CD14-positive monocyte (primary cell): ENCODE measurements around the gene CERKL. TPM values are rescaled to one million over a fixed set of nuclear protein-coding genes. Genes with fewer than 3 reads are reported as not detected.

ENCODE experiments used
- DNase-seq, 3 donors: peaks; one replicate each; pipeline ENCODE4 v3.0.0-alpha.2; 2011 to 2022
- H2AFZ ChIP-seq: 2 replicates; pipeline ENCODE4 v1.6.0; 2012; ENCODE audit warnings: mild to moderate bottlenecking, low read depth, low read length, inconsistent platforms; ENCODE audit not compliant: insufficient read depth, poor library complexity, severe bottlenecking
- H3K27ac ChIP-seq, 2 donors: 1 replicate in 1 of 2; 2 replicates in 1 of 2; pipeline ENCODE4 v1.5.1; 2012 to 2013; ENCODE audit warnings: low read length in 2 of 2, control low read depth in 1 of 2, inconsistent platforms in 1 of 2, low read depth in 1 of 2, mild to moderate bottlenecking in 1 of 2
- H3K27me3 ChIP-seq, 2 donors: one replicate each; pipeline versions ENCODE4 v1.6.0 to v1.6.1; 2011 to 2013; ENCODE audit warnings: low read length in 2 of 2; ENCODE audit not compliant: control insufficient read depth in 2 of 2, insufficient read depth in 2 of 2
- H3K36me3 ChIP-seq, 2 donors: replicated peaks in 1 of 2; 1 replicate in 1 of 2; 2 replicates in 1 of 2; pipeline versions ENCODE4 v1.5.1 to v1.6.1; 2012 to 2013; ENCODE audit warnings: low read length in 2 of 2, control low read depth in 1 of 2, inconsistent platforms in 1 of 2, mild to moderate bottlenecking in 1 of 2; ENCODE audit not compliant: insufficient read depth in 2 of 2, control insufficient read depth in 1 of 2
- H3K4me1 ChIP-seq, 2 donors: 1 replicate in 1 of 2; 2 replicates in 1 of 2; pipeline versions ENCODE4 v1.5.1 to v1.6.1; 2012 to 2013; ENCODE audit warnings: low read length in 2 of 2, control low read depth in 1 of 2, inconsistent platforms in 1 of 2, mild to moderate bottlenecking in 1 of 2, moderate library complexity in 1 of 2; ENCODE audit not compliant: insufficient read depth in 2 of 2, control insufficient read depth in 1 of 2
- H3K4me2 ChIP-seq: replicated peaks from 2 replicates; pipeline ENCODE3; 2012; ENCODE audit warnings: low read length, moderate library complexity, mild to moderate bottlenecking; ENCODE audit not compliant: poor library complexity, severe bottlenecking; ENCODE audit errors: extremely low read depth
- H3K4me3 ChIP-seq, 3 experiments: fragments of 200-600 bp in 1 of 3; sonication (generic) in 1 of 3; replicated peaks in 1 of 3; 1 replicate in 2 of 3; 2 replicates in 1 of 3; pipeline ENCODE4 v1.5.1; 2011 to 2013; ENCODE audit warnings: low read length in 3 of 3, mild to moderate bottlenecking in 3 of 3, control low read depth in 2 of 3, low read depth in 2 of 3, inconsistent platforms in 1 of 3, moderate library complexity in 1 of 3
- H3K79me2 ChIP-seq: 2 replicates; pipeline ENCODE4 v1.6.0; 2012; ENCODE audit warnings: mild to moderate bottlenecking, control low read depth, inconsistent platforms, low read length, moderate library complexity; ENCODE audit not compliant: insufficient read depth
- H3K9ac ChIP-seq: 2 replicates; pipeline ENCODE4 v1.6.0; 2017; ENCODE audit warnings: low read length, mild to moderate bottlenecking; ENCODE audit not compliant: insufficient read depth, poor library complexity, severe bottlenecking
- H3K9me3 ChIP-seq, 2 donors: replicated peaks in 1 of 2; 1 replicate in 1 of 2; 2 replicates in 1 of 2; pipeline versions ENCODE4 v1.5.1 to v1.6.1; 2012 to 2013; ENCODE audit warnings: low read length in 2 of 2, control low read depth in 1 of 2; ENCODE audit not compliant: control insufficient read depth in 1 of 2, insufficient read depth in 1 of 2
- H4K20me1 ChIP-seq: 2 replicates; pipeline ENCODE4 v1.6.0; 2012; ENCODE audit warnings: mild to moderate bottlenecking, low read length, control low read depth, moderate library complexity; ENCODE audit not compliant: insufficient read depth
- H3K27ac Mint-ChIP-seq, 7 donors: one replicate each; pipeline ENCODE4 v1.8.0; 2020; ENCODE audit warnings: mild to moderate bottlenecking in 7 of 7, mixed read lengths in 7 of 7, moderate library complexity in 6 of 7, inconsistent platforms in 2 of 7
- H3K27me3 Mint-ChIP-seq, 3 donors: one replicate each; pipeline ENCODE4 v1.8.0; 2021 to 2022; ENCODE audit warnings: low read depth in 3 of 3, mild to moderate bottlenecking in 3 of 3, mixed read lengths in 3 of 3, moderate library complexity in 3 of 3, inconsistent platforms in 1 of 3
- H3K36me3 Mint-ChIP-seq, 2 donors: one replicate each; pipeline ENCODE4 v1.8.0; 2020; ENCODE audit warnings: mixed read lengths in 2 of 2, inconsistent platforms in 1 of 2, mild to moderate bottlenecking in 1 of 2
- H3K4me1 Mint-ChIP-seq: one replicate; pipeline ENCODE4 v1.8.0; 2020; ENCODE audit warnings: mild to moderate bottlenecking, mixed read lengths
- H3K4me3 Mint-ChIP-seq, 2 donors: one replicate each; pipeline ENCODE4 v1.8.0; 2020; ENCODE audit warnings: mild to moderate bottlenecking in 2 of 2, mixed read lengths in 2 of 2, moderate library complexity in 1 of 2
- H3K9me3 Mint-ChIP-seq, 7 donors: one replicate each; pipeline ENCODE4 v1.8.0; 2020 to 2022; ENCODE audit warnings: mixed read lengths in 7 of 7, mild to moderate bottlenecking in 6 of 7, moderate library complexity in 6 of 7, inconsistent platforms in 2 of 7
- CTCF ChIP-seq: fragments of 200-600 bp; IDR thresholded peaks from one replicate; pipeline ENCODE4 v1.8.0; 2022; ENCODE audit warnings: antibody characterized with exemption, mild to moderate bottlenecking
- WGBS: methylation state at CpG from one replicate; pipeline ENCODE4 v1.1.5; 2013; ENCODE audit warnings: missing lambda C conversion rate; ENCODE audit not compliant: insufficient coverage; 5-methylcytosine and 5-hydroxymethylcytosine counted together
- intact Hi-C, 2 donors: fragments of 100-400 bp; cut with micrococcal nuclease; formaldehyde crosslinking; loops; one replicate each; pipeline versions ENCODE4 v1.15.0 to v1.15.1; 2023
- polyA plus RNA-seq, 3 donors: library from polyadenylated mRNA; depleted of rRNA in 1 of 3; unstranded in 2 of 3; stranded (reverse) in 1 of 3; fragments of 300-500 nt in 2 of 3; fragments of >200 nt in 1 of 3; fragmentation: Illumina TruSeq in 2 of 3; gene quantifications; 1 replicate in 2 of 3; 2 replicates in 1 of 3; pipeline ENCODE4 v1.2.3, GENCODE V29; 2012 to 2021

CERKL gene
- polyA plus RNA-seq, 3 donors = 0.12 to 16.3 (median 8.6) TPM

- DNase-seq = no peak
- no peak overlapping the region for H3K4me3 ChIP-seq
- H3K4me1 Mint-ChIP-seq = peaks cover 4% of the 10 kb centered on the region
- no peaks in the 10 kb centered on the region for H3K36me3 ChIP-seq
- no peaks in the 10 kb centered on the region for H3K79me2 ChIP-seq
- intact Hi-C loops = no loop called here
- no peaks in the 10 kb centered on the region for H4K20me1 ChIP-seq
- H3K4me1 ChIP-seq = peaks cover 1 to 2% of the 10 kb centered on the region in 2 donors
- H3K27me3 Mint-ChIP-seq = peaks cover 1 to 15% (median 4%) of the 10 kb centered on the region in 3 donors
- peaks cover 2 to 4% of the 10 kb centered on the region in 2 donors for H3K27me3 ChIP-seq
- H3K9me3 ChIP-seq = no peaks in the 10 kb centered on the region
- H2AFZ ChIP-seq = no peak overlapping the region
- no peaks in the 10 kb centered on the region for H3K36me3 Mint-ChIP-seq
- H3K9me3 Mint-ChIP-seq = peaks cover 0 to 8% (median 3%) of the 10 kb centered on the region in 7 donors
- no peak overlapping the region for H3K4me3 Mint-ChIP-seq
- H3K27ac ChIP-seq = no peak overlapping the region
- no peak overlapping the region for H3K27ac Mint-ChIP-seq
- no peak for TF ChIP-seq CTCF
- no CpG with 5 or more reads among the region's 2 CpGs for WGBS
- no peak overlapping the region for H3K9ac ChIP-seq
- no peak overlapping the region for H3K4me2 ChIP-seq
Measured at GRCh38 chr2:181662287-181662686, 5.4 kb upstream of the CERKL start.

- intact Hi-C loops = no loop called here
- Mint-ChIP-seq H3K36me3 (peaks cover 0 to 2% of the 10 kb centered on the region in 2 donors), H3K27me3 (peaks cover 10 to 28% (median 17%) of the 10 kb centered on the region in 3 donors), H3K9me3 (peaks cover 0 to 2% (median 0%) of the 10 kb centered on the region in 7 donors), H3K27ac (no peak overlapping the region), H3K4me1 (peaks cover 14% of the 10 kb centered on the region), H3K4me3 (no peak overlapping the region)
- no peak for TF ChIP-seq CTCF
- Histone ChIP-seq H3K27me3 (peaks cover 7 to 21% of the 10 kb centered on the region in 2 donors), H3K4me3 (no peak overlapping the region), H3K4me1 (peaks cover 12% of the 10 kb centered on the region in 2 donors), H3K9ac (no peak overlapping the region), H3K9me3 (no peaks in the 10 kb centered on the region), H3K79me2 (no peaks in the 10 kb centered on the region), H4K20me1 (no peaks in the 10 kb centered on the region), H3K36me3 (no peaks in the 10 kb centered on the region), H3K27ac (no peak overlapping the region), H3K4me2 (no peak overlapping the region), H2AFZ (no peak overlapping the region)
- DNase-seq = no peak
- 80% methylated on average over 1 of the region's 3 CpGs for WGBS
Measured at GRCh38 chr2:181660181-181660580, 3.3 kb upstream of the CERKL start.
